GM12875 (cell line): ENCODE measurements around the gene SRSF6.
A peak's percentile ranks its signal among the peaks of the same experiment; 100 is the strongest.
"Not testable (repeated sequence)": the region's sequence is repeated elsewhere in the genome, so short reads cannot be mapped to it uniquely, and the experiment has no call there.

Source experiments
- H3K4me3 ChIP-seq: one replicate; pipeline ENCODE4 v1.5.1; 2011; ENCODE audit warnings: low read depth, low read length, control low read depth
- CTCF ChIP-seq: IDR thresholded peaks from 2 replicates; pipeline ENCODE4 v1.5.1; 2011; ENCODE audit warnings: low read depth, mild to moderate bottlenecking, control low read depth, inconsistent platforms, low read length, moderate library complexity, borderline replicate concordance; ENCODE audit not compliant: insufficient read depth

The SRSF6 gene

GRCh38 chr20:43450841-43451799 lies 6.6 kb upstream of the SRSF6 start:
- no peak for TF ChIP-seq CTCF

GRCh38 chr20:43452404-43453126 lies 5.1 kb upstream of the SRSF6 start:
- H3K4me3 ChIP-seq: no peak overlapping the region
- no peak for TF ChIP-seq CTCF

More at GRCh38 chr20:43450841-43451799, 6.6 kb upstream of the SRSF6 start:
- no peak overlapping the region for H3K4me3 ChIP-seq

GRCh38 chr20:43456252-43456651 lies 1.4 kb upstream of the SRSF6 start:
- not testable (repeated sequence) for H3K4me3 ChIP-seq

- peak overlapping the region; percentile 85 for H3K4me3 ChIP-seq
- TF ChIP-seq CTCF: no peak
Measured at GRCh38 chr20:43456809-43457639, 672 bp upstream of the SRSF6 start.

- no peak for TF ChIP-seq CTCF
- peak overlapping the region; percentile 85 for H3K4me3 ChIP-seq
Measured at GRCh38 chr20:43458422-43458924, 777 bp downstream of the SRSF6 start.

GRCh38 chr20:43459022-43459942 lies 1.6 kb downstream of the SRSF6 start:
- no peak for TF ChIP-seq CTCF
- peak overlapping the region; percentile 17 for H3K4me3 ChIP-seq
